Loucy (cell line): ENCODE data around the gene ETV5.

Experiments
- H2AFZ ChIP-seq: fragments of 200-600 bp; sonication (generic); 2 replicates; pipeline ENCODE4 v1.6.0; 2016; ENCODE audit warnings: antibody characterized with exemption, mild to moderate bottlenecking, low read length, moderate library complexity
- H3F3A ChIP-seq: fragments of 200-600 bp; 2 replicates; pipeline ENCODE4 v1.6.0; 2016; ENCODE audit warnings: antibody characterized with exemption, low read depth, mild to moderate bottlenecking
- H3K27me3 ChIP-seq: fragments of 200-600 bp; sonication (generic); 2 replicates; pipeline ENCODE4 v1.6.1; 2014; ENCODE audit warnings: low read length, mild to moderate bottlenecking; ENCODE audit not compliant: insufficient read depth, poor library complexity, severe bottlenecking
- H3K36me3 ChIP-seq: fragments of 200-600 bp; sonication (generic); 2 replicates; pipeline ENCODE4 v1.6.1; 2016; ENCODE audit warnings: low read length; ENCODE audit not compliant: insufficient read depth
- H3K4me1 ChIP-seq: fragments of 200-600 bp; sonication (generic); 2 replicates; pipeline ENCODE4 v1.5.1; 2014; ENCODE audit warnings: low read length, mild to moderate bottlenecking; ENCODE audit not compliant: insufficient read depth, poor library complexity, severe bottlenecking
- H3K4me2 ChIP-seq: fragments of 200-600 bp; sonication (generic); 2 replicates; pipeline ENCODE4 v1.6.0; 2014; ENCODE audit warnings: antibody characterized with exemption, low read length, low read depth, mild to moderate bottlenecking; ENCODE audit not compliant: poor library complexity, severe bottlenecking
- H3K4me3 ChIP-seq: fragments of 200-600 bp; sonication (generic); 2 replicates; pipeline ENCODE4 v1.5.1; 2014; ENCODE audit warnings: low read length, mild to moderate bottlenecking, mixed read lengths; ENCODE audit not compliant: poor library complexity, severe bottlenecking
- H3K79me2 ChIP-seq: fragments of 200-600 bp; sonication (generic); 2 replicates; pipeline ENCODE4 v1.6.1; 2014; ENCODE audit warnings: low read length; ENCODE audit not compliant: insufficient read depth
- H3K9ac ChIP-seq: fragments of 200-600 bp; sonication (generic); 2 replicates; pipeline ENCODE4 v1.6.0; 2014; ENCODE audit warnings: mild to moderate bottlenecking, low read depth, low read length, moderate library complexity; ENCODE audit not compliant: poor library complexity, severe bottlenecking
- H3K9me2 ChIP-seq: fragments of 200-600 bp; sonication (generic); replicated peaks from 2 replicates; pipeline ENCODE4 v1.6.1; 2016; ENCODE audit warnings: low read depth, low read length, mixed read lengths
- H3K9me3 ChIP-seq: fragments of 200-600 bp; sonication (generic); 2 replicates; pipeline ENCODE4 v1.6.1; 2014; ENCODE audit warnings: mild to moderate bottlenecking, antibody characterized with exemption, low read length, low read depth; ENCODE audit not compliant: insufficient read depth
- H4K20me1 ChIP-seq: fragments of 200-600 bp; sonication (generic); 2 replicates; pipeline ENCODE4 v1.6.0; 2014; ENCODE audit warnings: antibody characterized with exemption, low read length, mild to moderate bottlenecking; ENCODE audit not compliant: insufficient read depth, poor library complexity, severe bottlenecking
- EZH2phosphoT487 ChIP-seq: fragments of 200-600 bp; IDR thresholded peaks from 2 replicates; pipeline ENCODE4 v1.6.1; 2018; ENCODE audit warnings: antibody characterized with exemption, mild to moderate bottlenecking, moderate library complexity, borderline replicate concordance
- TF ChIP-seq, protein P1 (sequence below): fragments of 200-600 bp; sonication (generic); conservative IDR thresholded peaks from 2 replicates; pipeline ENCODE4 v1.5.1; 2014; ENCODE audit warnings: mild to moderate bottlenecking, antibody characterized with exemption, low read length

The ETV5 gene

DNA sequence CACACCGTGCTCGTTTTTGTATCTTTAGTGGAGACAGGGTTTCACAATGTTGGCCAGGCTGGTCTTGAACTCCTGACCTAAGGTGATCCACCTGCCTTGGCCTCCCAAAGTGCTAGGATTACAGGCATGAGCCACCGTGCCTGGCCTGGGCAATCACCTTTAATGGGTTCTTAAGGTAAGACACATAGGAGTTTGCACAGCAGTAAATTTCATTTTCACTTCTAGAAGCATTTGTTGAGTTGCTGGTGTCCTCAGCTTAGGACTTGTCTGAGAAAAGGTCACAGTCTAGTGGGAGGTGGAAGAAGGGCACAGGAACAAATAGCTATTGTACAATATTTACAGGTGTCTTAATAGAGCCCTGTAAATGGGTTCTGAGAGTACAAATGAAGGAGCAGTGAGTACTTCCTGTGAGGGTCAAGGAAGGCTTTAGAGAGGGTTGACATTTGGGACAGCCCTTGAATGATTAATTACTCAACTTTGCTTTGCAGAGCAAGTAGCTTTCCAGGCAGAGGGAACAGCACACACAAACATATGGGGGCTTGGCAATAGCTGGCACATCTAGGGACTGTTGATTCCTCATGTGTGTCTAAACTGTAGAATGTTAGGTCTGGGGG lies 8.7 kb upstream of the ETV5 start:
- Histone ChIP-seq H3K79me2 (no peaks in the 10 kb centered on the region), H4K20me1 (no peaks in the 10 kb centered on the region), H3F3A (no peaks in the 10 kb centered on the region), H3K4me1 (no peaks in the 10 kb centered on the region), H2AFZ (no peak overlapping the region), H3K36me3 (no peaks in the 10 kb centered on the region), H3K9ac (no peak overlapping the region), H3K4me2 (no peak overlapping the region), H3K9me2 (no peaks in the 10 kb centered on the region), H3K4me3 (no peak overlapping the region), H3K9me3 (no peaks in the 10 kb centered on the region), H3K27me3 (peaks cover 4% of the 10 kb centered on the region)
- TF ChIP-seq, protein P1, sequence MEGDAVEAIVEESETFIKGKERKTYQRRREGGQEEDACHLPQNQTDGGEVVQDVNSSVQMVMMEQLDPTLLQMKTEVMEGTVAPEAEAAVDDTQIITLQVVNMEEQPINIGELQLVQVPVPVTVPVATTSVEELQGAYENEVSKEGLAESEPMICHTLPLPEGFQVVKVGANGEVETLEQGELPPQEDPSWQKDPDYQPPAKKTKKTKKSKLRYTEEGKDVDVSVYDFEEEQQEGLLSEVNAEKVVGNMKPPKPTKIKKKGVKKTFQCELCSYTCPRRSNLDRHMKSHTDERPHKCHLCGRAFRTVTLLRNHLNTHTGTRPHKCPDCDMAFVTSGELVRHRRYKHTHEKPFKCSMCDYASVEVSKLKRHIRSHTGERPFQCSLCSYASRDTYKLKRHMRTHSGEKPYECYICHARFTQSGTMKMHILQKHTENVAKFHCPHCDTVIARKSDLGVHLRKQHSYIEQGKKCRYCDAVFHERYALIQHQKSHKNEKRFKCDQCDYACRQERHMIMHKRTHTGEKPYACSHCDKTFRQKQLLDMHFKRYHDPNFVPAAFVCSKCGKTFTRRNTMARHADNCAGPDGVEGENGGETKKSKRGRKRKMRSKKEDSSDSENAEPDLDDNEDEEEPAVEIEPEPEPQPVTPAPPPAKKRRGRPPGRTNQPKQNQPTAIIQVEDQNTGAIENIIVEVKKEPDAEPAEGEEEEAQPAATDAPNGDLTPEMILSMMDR = no peak
- no peak for TF ChIP-seq EZH2phosphoT487

DNA sequence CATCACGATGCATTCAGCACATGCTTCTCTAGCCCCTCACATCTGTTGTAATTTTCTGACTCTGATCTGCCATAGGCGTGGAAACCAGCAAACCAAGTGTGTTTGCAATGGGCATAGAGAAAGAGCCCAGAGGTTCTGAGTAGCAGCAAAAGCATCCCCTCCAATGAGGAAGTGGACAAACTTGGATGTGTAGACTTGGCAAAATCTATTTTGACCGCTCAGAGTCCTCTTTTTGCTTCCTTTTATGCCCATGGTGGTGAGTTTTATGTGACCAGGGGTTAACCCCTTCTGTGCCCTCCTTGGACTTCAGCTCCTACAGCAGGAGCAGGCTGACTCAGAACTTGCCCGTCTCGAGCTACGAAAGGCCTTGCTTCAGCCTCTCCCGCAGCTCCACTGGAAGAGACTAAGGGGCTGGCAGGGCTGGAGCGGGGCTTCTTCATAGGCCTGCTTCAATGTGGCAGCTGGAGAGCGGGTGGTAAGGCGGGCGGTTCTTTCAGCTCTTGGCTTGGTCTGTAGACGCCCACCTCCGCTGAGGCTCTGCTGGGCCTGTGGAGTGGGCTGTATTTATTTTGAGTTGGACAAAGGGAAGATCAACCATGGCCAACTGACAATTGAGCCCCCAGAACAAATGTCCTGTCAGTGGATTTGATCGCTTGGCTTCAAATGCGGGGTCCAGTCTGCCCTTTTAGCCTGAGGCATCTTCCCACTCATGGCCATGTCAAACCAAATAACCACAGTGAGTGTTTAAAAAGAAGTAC lies 6.5 kb upstream of the ETV5 start:
- no peak overlapping the region for H2AFZ ChIP-seq
- no peaks in the 10 kb centered on the region for H3K79me2 ChIP-seq
- no peaks in the 10 kb centered on the region for H3K9me3 ChIP-seq
- H3K9ac ChIP-seq = no peak overlapping the region
- no peaks in the 10 kb centered on the region for H3K9me2 ChIP-seq
- H3K4me1 ChIP-seq = peaks cover 9% of the 10 kb centered on the region
- H4K20me1 ChIP-seq = no peaks in the 10 kb centered on the region
- TF ChIP-seq, protein P1 = no peak
- no peaks in the 10 kb centered on the region for H3F3A ChIP-seq
- no peaks in the 10 kb centered on the region for H3K36me3 ChIP-seq
- H3K4me2 ChIP-seq = no peak overlapping the region
- H3K27me3 ChIP-seq = peaks cover 8% of the 10 kb centered on the region
- no peak overlapping the region for H3K4me3 ChIP-seq

DNA sequence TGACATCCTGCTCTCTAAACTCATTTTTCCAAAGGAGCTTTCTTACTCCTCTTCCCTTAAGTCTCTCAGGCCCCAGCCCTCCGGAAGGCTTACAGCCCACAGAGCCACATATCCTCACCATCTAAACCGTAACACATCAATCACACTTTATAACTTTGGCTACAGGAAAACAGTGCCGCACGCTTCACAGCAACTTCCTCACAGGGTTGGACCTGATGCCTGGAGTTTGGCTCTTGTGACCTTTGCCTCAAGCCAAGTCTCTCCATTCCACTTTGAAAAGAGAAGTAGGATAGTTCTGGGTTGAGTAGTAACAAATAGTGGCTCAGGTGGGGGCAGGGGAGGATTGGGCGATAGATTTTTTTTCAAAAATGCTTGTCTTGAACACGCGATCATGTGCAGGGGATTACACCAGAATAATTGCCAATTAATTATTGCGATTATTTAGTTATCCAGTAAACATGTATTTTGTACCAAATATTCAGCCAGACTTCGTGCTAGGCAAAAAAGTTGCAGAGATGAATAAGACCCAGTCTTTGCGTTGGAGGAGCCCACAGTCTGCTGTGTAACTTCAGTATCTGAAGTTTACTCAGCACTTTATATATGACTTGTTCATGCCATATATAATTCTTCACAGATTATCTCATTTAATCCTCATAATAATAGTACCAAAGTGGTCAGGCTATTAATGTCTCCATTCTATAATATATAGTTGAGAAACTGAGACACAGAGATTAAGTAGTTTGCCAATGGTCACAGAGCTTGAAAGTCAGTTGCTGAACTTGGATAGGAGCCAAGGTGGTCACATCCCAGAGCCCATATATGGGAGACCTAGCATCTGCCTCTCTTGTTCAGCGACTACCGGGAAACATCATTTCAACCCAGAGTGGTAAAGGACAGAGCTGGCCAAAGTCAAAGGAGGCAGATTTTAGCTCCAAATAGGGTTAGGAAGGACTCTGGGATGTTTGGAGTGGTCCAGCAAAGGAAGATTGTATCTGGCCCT lies 2.4 kb upstream of the ETV5 start:
- peak overlapping the region; percentile 94 for H3K4me2 ChIP-seq
- H3K79me2 ChIP-seq = no peaks in the 10 kb centered on the region
- TF ChIP-seq, protein P1 = no peak
- no peak for TF ChIP-seq EZH2phosphoT487
- no peak overlapping the region for H3K4me3 ChIP-seq
- no peaks in the 10 kb centered on the region for H3K9me2 ChIP-seq
- no peaks in the 10 kb centered on the region for H3K9me3 ChIP-seq
- H3F3A ChIP-seq = no peaks in the 10 kb centered on the region
- H3K4me1 ChIP-seq = peaks cover 35% of the 10 kb centered on the region
- peaks cover 13% of the 10 kb centered on the region for H3K27me3 ChIP-seq
- no peak overlapping the region for H2AFZ ChIP-seq
- H3K9ac ChIP-seq = no peak overlapping the region
- H3K36me3 ChIP-seq = no peaks in the 10 kb centered on the region
- H4K20me1 ChIP-seq = peaks cover 7% of the 10 kb centered on the region
